ENCODE results near the gene CLPSL2. TPM values are rescaled to one million over a fixed set of nuclear protein-coding genes. Genes with fewer than 3 reads are reported as not detected.

The CLPSL2 gene
- not detected in 2 replicates for total RNA-seq

GRCh38 chr6:35776364-35777215, at the start of gene CLPSL2:
TSS of gene CLPSL2 (plus strand) at chr6:35776598. CDS start at chr6:35776619, 21 bp downstream.

GRCh38 chr6:35736982-35737412, 39.4 kb upstream of the CLPSL2 start, which contains the start of gene ARMC12:
TSS of gene ARMC12 (plus strand) at chr6:35737032. CDS start at chr6:35737109, 77 bp downstream.

GRCh38 chr6:35780719-35781118, 4.3 kb downstream of the CLPSL2 start, which contains the start of gene CLPSL1:
TSS of gene CLPSL1 (plus strand) at chr6:35781019. CDS start at chr6:35781111, 92 bp downstream.

GRCh38 chr6:35804996-35805736, 28.8 kb downstream of the CLPSL2 start, which contains the start of gene LHFPL5:
TSS of gene LHFPL5 (plus strand) at chr6:35805352. CDS start at chr6:35805671, 319 bp downstream.

Other genes starting within 250 kb of the CLPSL2 start
- gene FKBP5, start 87.7 kb upstream of the CLPSL2 start, total RNA-seq = 35.2 and 131 TPM in 2 replicates
- 0.57 and 1.0 TPM in 2 replicates for gene ARMC12, start 39.6 kb upstream of the CLPSL2 start, total RNA-seq
- not detected in 2 replicates for gene CLPSL1, start 4.4 kb downstream of the CLPSL2 start, total RNA-seq
- not detected in 2 replicates for gene CLPS, start 20.7 kb downstream of the CLPSL2 start, total RNA-seq
- 0.07 TPM in 1 of 2 replicates, not detected in the other for gene LHFPL5, start 28.8 kb downstream of the CLPSL2 start, total RNA-seq
- 77.9 and 108 TPM in 2 replicates for gene SRPK1, start 144.5 kb downstream of the CLPSL2 start, total RNA-seq
- not detected in 2 replicates for gene SLC26A8, start 248.0 kb downstream of the CLPSL2 start, total RNA-seq